Stimulated activated CD4-positive, alpha-beta T cell treated with anti-CD3 and anti-CD28 coated beads, Interleukin-1b, Interleukin-23, amount 100 ng/mL, for 24 hours (primary cell): Measurements from ENCODE around the gene FRS2.

Experiments used
- DNase-seq, 4 experiments: peaks; one replicate each; pipeline ENCODE4 v3.0.0-alpha.2; 2020; ENCODE audit warnings: low read depth in 4 of 4, low spot score in 1 of 4

FRS2 gene

GRCh38 chr12:69459477-69459876 lies 10.7 kb upstream of the FRS2 start:
- no peak for DNase-seq

DNA sequence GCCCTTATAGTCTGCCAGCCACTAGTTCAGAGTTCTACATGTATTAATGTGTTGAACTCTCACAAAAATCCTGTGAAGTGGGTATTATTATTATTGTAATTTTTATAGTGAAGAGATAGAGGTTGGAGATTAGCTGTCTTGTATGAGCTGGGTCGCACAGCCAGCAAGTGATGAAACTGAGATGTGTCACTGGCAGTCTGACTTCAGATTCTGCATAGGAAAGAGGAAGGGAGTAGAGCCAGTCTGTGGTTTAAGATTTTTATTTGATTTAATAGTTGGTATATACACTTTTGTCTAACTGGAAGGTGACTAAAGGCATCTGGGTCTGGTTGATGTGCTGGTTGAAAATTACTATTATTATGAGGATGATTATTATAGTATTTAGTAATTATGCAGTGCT lies 5.8 kb upstream of the FRS2 start:
- no peak for DNase-seq

GRCh38 chr12:69466867-69467266 lies 3.3 kb upstream of the FRS2 start:
- no peak for DNase-seq

DNA sequence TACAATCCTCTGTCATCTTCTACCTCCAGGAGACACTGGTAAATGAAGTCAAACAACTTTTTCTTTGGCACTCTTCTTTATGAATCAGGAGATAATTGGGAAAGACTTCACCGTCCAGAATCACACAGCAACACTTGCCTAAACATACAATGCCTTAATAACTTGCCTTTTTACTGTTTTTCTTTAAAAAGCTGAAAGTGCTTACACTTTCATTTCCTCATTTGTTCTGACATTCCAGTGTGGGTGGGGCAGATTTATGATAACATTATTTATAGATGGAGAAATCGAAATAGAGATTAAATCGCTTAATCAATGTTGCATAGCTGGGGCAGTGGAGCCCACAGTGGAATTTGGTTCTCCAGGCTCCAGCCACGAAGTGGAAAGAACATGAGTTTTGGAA lies 2.8 kb upstream of the FRS2 start:
- no peak for DNase-seq

DNA sequence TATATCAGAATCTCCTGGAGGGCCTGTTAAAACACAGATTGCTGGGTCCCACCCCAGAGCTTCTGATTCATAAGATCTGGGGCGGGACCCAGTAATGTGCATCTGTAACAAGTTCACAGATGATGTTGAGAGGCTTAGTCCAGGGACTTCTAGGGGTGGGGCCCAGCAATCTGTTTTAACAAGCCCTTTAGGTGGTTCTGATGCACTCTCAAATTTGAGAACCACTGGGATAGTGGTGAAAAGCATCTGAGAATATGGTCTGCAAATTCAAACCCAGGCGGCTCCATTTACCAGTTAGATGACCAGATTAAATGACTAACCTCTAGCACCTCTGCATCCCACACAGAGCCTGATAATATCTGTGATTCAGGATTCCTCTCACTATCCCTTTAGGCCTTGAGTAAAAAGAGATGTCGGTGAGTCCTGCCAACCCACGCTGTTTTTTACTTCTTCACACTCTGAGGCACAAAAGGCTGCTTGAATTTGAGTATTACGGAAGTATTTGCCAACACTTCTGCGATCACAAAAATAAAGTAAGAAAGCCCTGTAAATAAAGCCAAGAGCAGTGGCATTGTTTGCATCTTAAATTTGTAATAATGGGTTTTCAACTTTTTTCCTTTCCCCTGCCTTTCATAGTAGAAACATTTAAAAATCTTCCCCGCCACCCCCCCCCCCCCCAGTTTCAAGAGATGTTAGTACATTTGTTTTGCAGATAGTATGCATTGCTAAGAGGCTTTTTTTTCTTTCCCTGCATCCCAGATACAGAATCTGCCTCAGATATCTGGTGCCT lies 1.8 kb upstream of the FRS2 start:
- DNase-seq: no peak

DNA sequence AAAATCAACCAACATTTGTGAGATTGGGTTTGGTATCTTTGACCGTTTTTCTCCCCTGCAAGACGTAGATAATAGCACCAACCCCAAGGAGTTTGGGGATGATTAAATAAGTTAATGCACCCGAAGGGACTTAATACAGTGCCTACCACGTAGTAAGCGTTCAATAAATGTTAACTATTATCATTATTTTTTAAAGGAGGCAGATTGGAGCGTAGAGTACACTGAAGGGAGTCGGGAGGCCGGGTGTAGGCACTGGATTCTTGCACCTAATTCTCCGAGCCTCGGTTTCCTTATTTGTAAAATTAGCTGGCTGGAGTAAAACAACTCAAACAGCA lies 367 bp upstream of the FRS2 start:
- no peak for DNase-seq

DNA sequence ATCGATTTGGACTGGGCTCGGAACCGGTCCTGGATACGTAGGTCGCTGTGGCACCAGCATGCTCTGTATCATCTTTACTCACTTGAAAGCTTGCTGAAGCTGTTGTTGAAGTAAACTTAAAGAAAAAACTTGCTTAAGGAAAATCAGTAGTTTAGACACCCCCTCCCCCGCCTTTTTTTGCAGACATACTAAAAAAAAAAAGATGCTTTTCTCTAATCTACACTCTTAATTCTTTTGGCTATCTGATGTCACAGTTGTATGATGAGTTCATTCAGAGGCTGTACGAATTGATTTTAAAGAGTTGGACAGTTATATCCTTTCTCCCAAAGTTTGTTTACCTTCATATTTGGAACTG lies 865 bp downstream of the FRS2 start:
- no peak for DNase-seq

GRCh38 chr12:69471667-69472385 lies 1.6 kb downstream of the FRS2 start:
- DNase-seq: no peak

DNA sequence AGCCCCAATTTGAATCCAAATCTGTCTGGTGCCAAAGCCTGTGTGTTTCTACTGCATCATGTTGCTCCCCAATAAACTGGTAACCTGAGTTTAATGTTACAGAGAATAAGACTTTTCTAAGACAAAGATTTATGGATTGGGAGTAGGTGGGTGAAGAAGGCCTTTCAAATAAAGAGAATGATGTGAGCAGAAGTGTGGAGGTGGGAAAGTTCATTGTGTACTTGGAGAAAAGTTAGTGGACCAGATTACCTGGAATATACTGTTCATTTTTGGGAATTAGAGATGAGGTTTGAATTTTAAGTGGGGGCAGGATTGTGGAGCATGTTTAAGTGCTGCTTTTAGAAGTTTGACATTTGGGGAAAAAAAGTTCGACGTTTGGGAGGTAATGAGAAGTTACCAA lies 3.1 kb downstream of the FRS2 start:
- no peak for DNase-seq

- DNase-seq: no peak
These were observed 4.3 kb downstream of the FRS2 start for GRCh38 chr12:69474456-69474855.

GRCh38 chr12:69475237-69475975 lies 5.2 kb downstream of the FRS2 start:
- no peak for DNase-seq

DNA sequence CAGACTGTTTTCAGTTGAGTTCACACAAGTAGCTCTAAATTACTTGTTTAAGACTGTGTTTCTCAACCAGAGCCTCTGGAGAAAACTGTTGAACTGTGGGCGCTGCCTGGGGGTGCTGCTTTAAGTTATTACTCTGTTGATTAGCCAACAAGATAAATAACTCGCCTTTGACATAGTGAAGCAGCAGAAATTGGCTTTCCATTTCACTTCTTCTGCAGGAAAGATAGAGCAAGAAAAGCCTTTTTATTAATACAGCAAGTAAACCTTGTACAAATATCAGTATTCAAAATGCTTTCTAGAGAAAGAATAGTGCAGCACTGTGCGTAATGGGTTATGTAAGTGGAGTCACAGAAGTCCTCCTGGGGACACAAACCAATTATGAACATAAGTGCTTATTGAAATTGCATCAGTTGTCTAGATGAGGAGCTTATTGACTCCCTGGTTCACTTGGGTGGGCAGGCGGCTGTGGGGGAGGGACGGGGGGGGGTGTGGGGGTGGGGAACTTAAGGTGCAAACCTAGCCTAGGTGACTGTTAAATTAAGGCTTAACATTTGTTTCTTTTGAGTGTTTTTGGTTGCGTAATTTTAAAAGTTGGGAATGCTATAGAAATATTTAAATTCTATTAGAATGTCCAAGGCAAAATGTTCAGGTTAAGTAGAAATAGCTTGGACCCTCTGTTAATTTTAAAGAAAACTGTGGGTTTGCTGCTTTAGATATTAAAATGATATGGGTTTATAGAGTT lies 6.3 kb downstream of the FRS2 start:
- DNase-seq: no peak

- no peak for DNase-seq
These were observed 9.5 kb downstream of the FRS2 start for GRCh38 chr12:69479675-69480074.

- DNase-seq: no peak
These were observed 10.5 kb downstream of the FRS2 start for GRCh38 chr12:69480698-69481097.

GRCh38 chr12:69481133-69481532 lies 10.9 kb downstream of the FRS2 start:
- no peak for DNase-seq

GRCh38 chr12:69483700-69484099 lies 13.5 kb downstream of the FRS2 start:
- no peak for DNase-seq

GRCh38 chr12:69484428-69484827 lies 14.2 kb downstream of the FRS2 start:
- DNase-seq: no peak

DNA sequence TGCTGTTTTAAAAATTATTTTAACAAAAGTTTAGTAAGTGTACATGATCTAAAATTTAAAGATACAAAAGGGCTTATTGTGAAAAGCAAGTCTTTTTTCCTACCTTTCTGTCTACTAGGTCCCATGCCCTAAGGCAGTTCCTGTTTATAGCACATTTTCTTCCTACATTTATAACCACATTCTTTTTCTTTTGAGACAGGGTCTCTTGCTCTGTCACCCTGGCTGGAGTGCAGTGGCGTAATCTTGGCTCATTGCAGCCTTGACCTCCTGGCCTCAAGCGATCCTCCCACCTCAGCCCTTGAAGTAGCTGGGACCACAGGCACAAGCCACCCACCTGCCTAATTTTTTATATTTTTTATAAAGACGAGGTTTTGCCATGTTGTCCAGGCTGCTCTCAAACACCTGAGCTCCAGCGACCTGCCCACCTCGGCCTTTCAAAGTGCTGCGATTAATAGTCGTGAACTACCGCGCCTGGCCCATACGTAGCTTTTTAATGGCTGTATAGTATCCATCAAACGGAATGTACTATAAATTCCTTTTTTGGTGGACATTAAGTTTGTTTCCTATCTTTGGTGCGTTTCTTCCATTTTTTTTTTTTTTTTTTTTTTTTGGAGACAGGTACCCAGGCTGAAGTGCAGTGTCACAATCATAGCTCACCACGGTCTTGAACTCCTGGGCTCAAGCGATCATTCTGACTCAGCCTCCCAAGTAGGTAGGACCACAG lies 20.9 kb downstream of the FRS2 start:
- no peak for DNase-seq

DNA sequence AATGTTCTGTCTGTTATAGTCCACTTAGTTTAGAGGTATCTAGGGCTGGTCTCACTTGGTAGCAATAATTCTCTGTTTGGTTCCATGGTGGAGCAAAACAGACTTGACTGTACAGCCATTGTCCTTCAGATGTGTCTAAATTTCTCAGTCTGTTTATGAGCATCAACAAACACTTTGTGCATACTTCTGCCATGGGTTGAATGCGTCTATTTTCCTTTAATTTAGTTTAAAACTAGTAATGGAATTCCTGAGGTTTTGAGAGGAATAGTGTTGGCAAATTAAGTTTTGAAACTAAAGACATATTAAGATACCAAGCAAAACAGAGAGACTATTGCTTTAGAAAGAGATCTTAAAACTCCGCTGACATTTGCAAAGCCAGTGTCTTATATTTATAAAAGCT lies 22.6 kb downstream of the FRS2 start:
- no peak for DNase-seq

GRCh38 chr12:69495071-69495470 lies 24.9 kb downstream of the FRS2 start:
- no peak for DNase-seq
